Testis (tissue), 3 donors: Measurements from ENCODE around the gene ETS1. TPM values are rescaled to one million over a fixed set of nuclear protein-coding genes. Genes with fewer than 3 reads are reported as not detected.

Experiments
- DNase-seq: peaks from one replicate; pipeline ENCODE4 v3.0.0-alpha.2; 2019
- H3K27ac ChIP-seq, 2 donors: fragments of 200-600 bp; sonication (generic); one replicate each; pipeline ENCODE4 v1.5.1; 2019
- H3K27me3 ChIP-seq: fragments of 200-600 bp; sonication (generic); one replicate; pipeline ENCODE4 v1.5.1; 2019
- H3K36me3 ChIP-seq: fragments of 200-600 bp; sonication (generic); one replicate; pipeline ENCODE4 v1.5.1; 2017; ENCODE audit warnings: low read depth; ENCODE audit errors: missing control alignments
- H3K4me1 ChIP-seq: fragments of 200-600 bp; sonication (generic); one replicate; pipeline ENCODE4 v1.5.1; 2019
- H3K4me3 ChIP-seq, 2 donors: fragments of 200-600 bp; sonication (generic); one replicate each; pipeline ENCODE4 v1.5.1; 2017 to 2019
- H3K9me3 ChIP-seq: fragments of 200-600 bp; sonication (generic); one replicate; pipeline ENCODE4 v1.5.1; 2017
- POLR2A ChIP-seq: fragments of 450-650 bp; IDR thresholded peaks from one replicate; pipeline ENCODE4 v1.6.1; 2017; ENCODE audit warnings: antibody characterized with exemption, mild to moderate bottlenecking, moderate library complexity
- WGBS, 2 donors: methylation state at CpG; one replicate each; pipeline ENCODE4 v1.1.5; 2018; 5-methylcytosine and 5-hydroxymethylcytosine counted together
- intact Hi-C: fragments of 100-400 bp; cut with DNase I; formaldehyde crosslinking; loops from one replicate; pipeline ENCODE4 v1.15.1; 2023; ENCODE audit warnings: low total_unique reads
- polyA plus RNA-seq: library from polyadenylated mRNA; stranded (reverse); fragments of 350-450 nt; fragmentation: Illumina TruSeq; extraction: RNeasy Lipid Tissue Mini Kit (QIAGEN cat#74804); gene quantifications from one replicate; pipeline ENCODE4 v1.2.3, GENCODE V29; 2014; ENCODE audit warnings: low read depth, low replicate concordance; ENCODE audit not compliant: insufficient read depth
- total RNA-seq, 2 donors: library from RNA; depleted of rRNA; stranded (reverse); fragments of >200 nt; gene quantifications; one replicate each; pipeline ENCODE4 v1.2.3, GENCODE V29; 2016
- TF ChIP-seq, protein P1 (sequence below), 3 experiments: fragments of 450-650 bp in 2 of 3; fragments of 200-600 bp in 1 of 3; sonication (generic) in 1 of 3; IDR thresholded peaks; one replicate each; pipeline ENCODE4 v1.5.1; 2016 to 2019; ENCODE audit warnings: antibody characterized with exemption in 3 of 3, mild to moderate bottlenecking in 2 of 3, moderate library complexity in 1 of 3

The ETS1 gene
- total and polyA plus RNA-seq, 3 donors from 2014 or later = 15.1 to 21.1 (median 15.3) TPM

DNA sequence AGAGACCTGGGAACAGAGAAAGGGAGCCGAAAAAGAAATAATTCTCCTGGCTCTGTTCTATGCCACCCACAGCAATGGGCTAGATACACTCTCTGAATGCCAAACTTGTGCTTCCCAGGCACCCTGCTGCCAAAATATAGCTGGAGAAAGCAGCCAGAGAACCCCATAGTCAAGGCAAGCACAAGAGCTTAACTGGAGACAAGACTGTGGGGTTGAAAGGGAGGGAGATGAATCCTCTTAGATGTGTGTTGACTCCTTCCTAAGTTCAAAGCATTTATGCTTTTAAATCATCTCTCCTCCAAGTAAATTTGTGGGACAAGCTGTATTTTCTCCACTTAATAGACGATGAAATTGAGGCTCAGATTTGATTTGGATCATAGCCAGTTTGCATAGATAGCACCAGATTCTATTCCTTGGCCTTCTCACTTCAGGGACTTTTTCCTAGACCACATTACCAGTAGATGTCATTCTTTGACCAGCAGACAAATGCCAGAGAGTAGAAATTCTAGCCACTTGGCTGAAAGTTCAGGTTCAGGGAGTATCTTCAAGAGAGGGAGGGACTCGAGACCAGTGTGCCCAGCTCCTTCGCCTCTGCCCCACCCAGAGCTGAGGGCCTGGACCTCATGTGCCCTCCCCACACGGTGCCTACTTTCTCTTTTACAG is 16.5 kb upstream of the ETS1 start:
- no peak for DNase-seq
- no peaks in the 10 kb centered on the region for H3K4me1 ChIP-seq
- no peak overlapping the region for H3K4me3 ChIP-seq
- no peaks in the 10 kb centered on the region for H3K36me3 ChIP-seq
- H3K27ac ChIP-seq = no peak overlapping the region
- intact Hi-C loops = no loop called here
- no peaks in the 10 kb centered on the region for H3K27me3 ChIP-seq
- WGBS, 2 donors = 73 to 79% methylated on average over 5 of the region's 5 CpGs
- H3K9me3 ChIP-seq = no peaks in the 10 kb centered on the region
- TF ChIP-seq, protein P1, sequence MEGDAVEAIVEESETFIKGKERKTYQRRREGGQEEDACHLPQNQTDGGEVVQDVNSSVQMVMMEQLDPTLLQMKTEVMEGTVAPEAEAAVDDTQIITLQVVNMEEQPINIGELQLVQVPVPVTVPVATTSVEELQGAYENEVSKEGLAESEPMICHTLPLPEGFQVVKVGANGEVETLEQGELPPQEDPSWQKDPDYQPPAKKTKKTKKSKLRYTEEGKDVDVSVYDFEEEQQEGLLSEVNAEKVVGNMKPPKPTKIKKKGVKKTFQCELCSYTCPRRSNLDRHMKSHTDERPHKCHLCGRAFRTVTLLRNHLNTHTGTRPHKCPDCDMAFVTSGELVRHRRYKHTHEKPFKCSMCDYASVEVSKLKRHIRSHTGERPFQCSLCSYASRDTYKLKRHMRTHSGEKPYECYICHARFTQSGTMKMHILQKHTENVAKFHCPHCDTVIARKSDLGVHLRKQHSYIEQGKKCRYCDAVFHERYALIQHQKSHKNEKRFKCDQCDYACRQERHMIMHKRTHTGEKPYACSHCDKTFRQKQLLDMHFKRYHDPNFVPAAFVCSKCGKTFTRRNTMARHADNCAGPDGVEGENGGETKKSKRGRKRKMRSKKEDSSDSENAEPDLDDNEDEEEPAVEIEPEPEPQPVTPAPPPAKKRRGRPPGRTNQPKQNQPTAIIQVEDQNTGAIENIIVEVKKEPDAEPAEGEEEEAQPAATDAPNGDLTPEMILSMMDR (IDR thresholded peaks at IDR 0.05) = no peak

DNA sequence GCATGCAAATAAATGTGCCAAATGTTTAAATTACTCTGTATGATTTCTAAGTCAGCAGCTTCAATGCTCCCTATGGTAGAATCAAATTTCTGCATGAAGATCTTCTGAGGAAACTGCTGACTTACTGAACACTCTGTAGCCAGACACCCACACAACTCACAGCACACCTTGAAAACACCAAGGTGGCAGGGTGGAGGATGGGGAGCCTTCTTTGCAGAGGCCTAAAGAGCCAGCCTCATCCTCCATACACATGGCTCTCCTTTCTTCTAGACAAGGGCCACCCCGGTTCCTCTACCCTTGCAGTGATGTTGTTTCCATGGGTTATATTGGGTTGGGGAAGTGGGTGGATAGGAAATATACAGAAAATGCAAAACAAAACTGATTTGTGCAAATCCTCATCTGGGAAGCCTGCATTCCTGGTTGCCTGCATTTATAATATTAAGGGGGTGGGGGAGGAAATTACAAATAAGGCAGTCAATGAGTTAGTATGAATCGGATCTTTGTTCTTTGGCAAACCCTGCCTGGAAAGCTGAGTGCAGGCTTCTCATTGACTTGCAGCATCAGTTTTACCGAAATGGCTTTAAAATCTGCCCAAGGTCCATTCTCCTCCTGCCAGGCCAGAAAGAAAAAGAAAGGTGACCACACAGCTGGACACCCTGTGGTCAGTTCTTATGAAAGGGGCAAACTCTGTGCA is 15.8 kb upstream of the ETS1 start:
- Histone ChIP-seq H3K9me3 (no peaks in the 10 kb centered on the region), H3K36me3 (no peaks in the 10 kb centered on the region), H3K4me1 (no peaks in the 10 kb centered on the region), H3K4me3 (no peak overlapping the region), H3K27me3 (no peaks in the 10 kb centered on the region), H3K27ac (no peak overlapping the region)
- DNase-seq = no peak
- intact Hi-C loops = no loop called here
- 81 to 87% methylated on average over 3 of the region's 3 CpGs for WGBS, 2 donors
- no peak for TF ChIP-seq POLR2A
- TF ChIP-seq, protein P1 (IDR thresholded peaks at IDR 0.05) = no peak

DNA sequence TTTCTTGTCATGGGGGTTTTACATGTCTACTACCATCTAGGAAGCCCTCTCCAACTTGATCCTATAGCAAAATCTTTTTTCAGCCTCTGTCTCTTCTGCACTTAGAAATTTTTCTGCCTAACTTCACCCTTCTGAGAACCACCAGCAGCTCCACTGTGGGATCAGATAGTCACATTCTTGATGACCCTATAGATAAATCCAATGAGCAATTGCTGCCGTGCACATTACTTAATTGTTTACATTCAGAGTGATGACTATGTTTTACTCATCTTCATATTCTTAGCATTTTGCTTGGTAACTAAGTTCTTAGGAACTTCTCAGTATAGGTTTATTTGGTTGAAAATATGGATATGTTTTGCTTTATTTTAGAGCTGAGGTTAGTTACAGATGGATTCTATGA is 12.4 kb upstream of the ETS1 start:
- no peaks in the 10 kb centered on the region for H3K36me3 ChIP-seq
- no peaks in the 10 kb centered on the region for H3K27me3 ChIP-seq
- no peak for DNase-seq
- TF ChIP-seq, protein P1 (IDR thresholded peaks at IDR 0.05) = no peak
- TF ChIP-seq POLR2A = no peak
- intact Hi-C loops = no loop called here
- H3K4me1 ChIP-seq = no peaks in the 10 kb centered on the region
- no peak overlapping the region for H3K4me3 ChIP-seq
- no peaks in the 10 kb centered on the region for H3K9me3 ChIP-seq
- H3K27ac ChIP-seq = no peak overlapping the region
- 89 to 97% methylated on average over 1 of the region's 1 CpG for WGBS, 2 donors

DNA sequence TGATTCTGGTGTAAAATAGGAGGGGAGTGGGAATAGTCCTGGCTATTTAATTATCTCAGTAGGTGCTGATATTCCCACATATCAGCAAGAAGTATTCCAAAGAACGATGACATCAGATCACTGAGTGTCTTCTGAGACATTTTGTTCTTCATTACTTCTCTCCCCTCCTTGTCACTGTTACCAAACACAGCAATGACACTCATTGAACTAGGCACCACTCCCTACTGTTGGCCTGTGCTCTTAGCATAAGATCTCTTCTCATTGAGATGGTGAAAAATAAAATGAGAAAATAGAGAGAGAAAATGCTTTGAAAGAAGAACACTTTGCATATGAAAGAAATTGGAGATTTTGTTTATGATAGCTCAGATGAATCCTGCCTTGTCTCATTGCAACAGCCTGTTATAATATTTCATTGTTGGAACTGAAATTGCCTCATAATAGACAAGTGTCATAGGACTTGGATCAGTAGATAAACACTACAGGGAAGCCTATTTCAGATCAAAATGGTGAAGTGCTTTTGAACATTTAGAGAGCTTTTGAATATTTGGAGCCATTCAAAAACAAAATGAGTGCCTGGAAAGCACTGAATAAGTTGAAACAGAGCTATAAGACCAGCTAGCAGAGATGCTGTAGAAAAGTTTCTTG is 11.3 kb upstream of the ETS1 start:
- no peaks in the 10 kb centered on the region for H3K9me3 ChIP-seq
- no peak overlapping the region for H3K27ac ChIP-seq
- H3K36me3 ChIP-seq = no peaks in the 10 kb centered on the region
- no peaks in the 10 kb centered on the region for H3K27me3 ChIP-seq
- TF ChIP-seq POLR2A = no peak
- TF ChIP-seq, protein P1 (IDR thresholded peaks at IDR 0.05) = no peak
- intact Hi-C loops = no loop called here
- DNase-seq = no peak
- no peaks in the 10 kb centered on the region for H3K4me1 ChIP-seq
- 58 to 60% methylated on average over 1 of the region's 1 CpG for WGBS, 2 donors
- no peak overlapping the region for H3K4me3 ChIP-seq
